Gastroesophageal sphincter (tissue), 3 donors: ENCODE data around the gene NRSN2.

ENCODE experiments used
- CTCF ChIP-seq, 4 experiments: fragments of 200-600 bp in 2 of 4; fragments of 450-650 bp in 2 of 4; sonication (generic) in 1 of 4; IDR thresholded peaks; one replicate each; pipeline ENCODE4 v1.5.1; 2017 to 2019; ENCODE audit warnings: antibody characterized with exemption in 4 of 4, mild to moderate bottlenecking in 2 of 4, moderate library complexity in 2 of 4
- EP300 ChIP-seq: sonication (generic); formaldehyde crosslinking; IDR thresholded peaks from one replicate; pipeline ENCODE4 v1.6.1; 2017; ENCODE audit warnings: antibody characterized with exemption, mild to moderate bottlenecking
- POLR2AphosphoS5 ChIP-seq: sonication (generic); formaldehyde crosslinking; IDR thresholded peaks from one replicate; pipeline ENCODE4 v1.6.1; 2017; ENCODE audit warnings: antibody characterized with exemption

GRCh38 chr20:361561-361960 lies 14.7 kb downstream of the NRSN2 start:
- TF ChIP-seq CTCF (IDR thresholded peaks at IDR 0.05) (no peak), EP300 (no peak), POLR2AphosphoS5 (no peak)
